COR-L47 (cell line): Measurements from ENCODE around the gene KDM1B.
"Not testable (repeated sequence)": the region's sequence is repeated elsewhere in the genome, so short reads cannot be mapped to it uniquely, and the experiment has no call there.

Source experiments
- DNase-seq: peaks from one replicate; lab custom pipeline; 2025; lab: John Stamatoyannopoulos, UW

KDM1B gene

GRCh38 chr6:18231856-18232255, 76.6 kb downstream of the KDM1B start:
- not testable (repeated sequence) for DNase-seq

- not testable (repeated sequence) for DNase-seq
Measured at GRCh38 chr6:18233770-18234169, 78.5 kb downstream of the KDM1B start.

- DNase-seq, result no peak
Measured at GRCh38 chr6:18234564-18234963, 79.3 kb downstream of the KDM1B start.

- no peak for DNase-seq
Measured at GRCh38 chr6:18235524-18235923, 80.3 kb downstream of the KDM1B start.

GRCh38 chr6:18237167-18237566, 81.9 kb downstream of the KDM1B start:
- no peak for DNase-seq

- DNase-seq, result no peak
Measured at GRCh38 chr6:18240230-18240629, 85.0 kb downstream of the KDM1B start.

- no peak for DNase-seq
Measured at GRCh38 chr6:18241208-18242038, 86.2 kb downstream of the KDM1B start.

- DNase-seq, result no peak
Measured at GRCh38 chr6:18242062-18242851, 87.0 kb downstream of the KDM1B start.

GRCh38 chr6:18243302-18243893, 88.2 kb downstream of the KDM1B start:
- DNase-seq, result no peak

- no peak for DNase-seq
Measured at GRCh38 chr6:18244251-18244650, 89.0 kb downstream of the KDM1B start.

- DNase-seq, result no peak
Measured at GRCh38 chr6:18245079-18245478, 89.9 kb downstream of the KDM1B start.

GRCh38 chr6:18245642-18246041, 90.4 kb downstream of the KDM1B start:
- DNase-seq, result no peak

GRCh38 chr6:18246205-18246604, 91.0 kb downstream of the KDM1B start:
- DNase-seq, result no peak

GRCh38 chr6:18247002-18247401, 91.8 kb downstream of the KDM1B start:
- no peak for DNase-seq

GRCh38 chr6:18248698-18249097, 93.5 kb downstream of the KDM1B start:
- no peak for DNase-seq

GRCh38 chr6:18249271-18249670, 94.0 kb downstream of the KDM1B start:
- no peak for DNase-seq

- no peak for DNase-seq
Measured at GRCh38 chr6:18253635-18254034, 98.4 kb downstream of the KDM1B start.

GRCh38 chr6:18254793-18255192, 99.6 kb downstream of the KDM1B start:
- no peak for DNase-seq

GRCh38 chr6:18259675-18260447, 104.6 kb downstream of the KDM1B start:
- no peak for DNase-seq

- no peak for DNase-seq
Measured at GRCh38 chr6:18260448-18261106, 105.4 kb downstream of the KDM1B start.

- no peak for DNase-seq
Measured at GRCh38 chr6:18261877-18262276, 106.7 kb downstream of the KDM1B start.
